Stimulated activated CD8-positive, alpha-beta memory T cell treated with anti-CD3 and anti-CD28 coated beads, Interleukin-7, amount 100 ng/mL, for 48 hours (primary cell): Measurements from ENCODE around the gene ISYNA1.

Experiments used
- DNase-seq, 2 donors: peaks; one replicate each; pipeline ENCODE4 v3.0.0-alpha.2; 2020; ENCODE audit warnings: low read depth in 1 of 2; ENCODE audit errors: extremely low read depth in 1 of 2

Gene ISYNA1

DNA sequence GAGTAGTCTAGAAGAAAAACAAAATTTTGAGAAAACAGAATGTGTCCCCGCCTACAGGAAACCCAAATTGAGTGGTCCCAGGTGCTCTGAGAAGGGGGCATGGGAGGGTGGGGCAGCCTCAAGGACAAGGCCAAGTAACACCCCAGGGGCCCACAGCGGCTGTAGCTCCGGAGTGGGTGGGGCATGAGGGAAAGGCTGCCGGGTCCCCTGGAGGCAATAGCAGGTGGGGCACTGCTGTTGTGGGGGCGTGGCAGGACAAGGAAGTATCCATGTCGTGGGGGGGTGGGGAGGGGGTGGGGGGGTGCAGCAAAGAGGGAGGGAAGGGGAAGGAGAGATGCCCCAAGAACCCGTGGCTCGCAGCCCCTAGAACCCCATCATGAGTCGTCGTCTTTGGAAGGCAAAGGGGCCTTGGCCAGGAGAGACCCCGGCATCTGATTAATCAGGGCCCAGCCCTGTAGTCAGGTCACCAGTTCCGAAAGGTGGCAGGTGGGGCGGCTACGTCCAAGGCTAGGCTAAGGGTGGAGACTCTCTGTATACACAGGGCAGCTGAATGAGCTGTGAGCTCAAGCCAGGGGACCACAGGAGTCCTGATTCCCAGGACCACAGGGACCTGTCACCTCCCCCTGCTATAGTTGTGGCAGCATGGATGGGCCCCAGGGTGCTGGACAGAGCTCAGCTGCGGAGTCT lies 7.5 kb upstream of the ISYNA1 start:
- DNase-seq, result no peak

DNA sequence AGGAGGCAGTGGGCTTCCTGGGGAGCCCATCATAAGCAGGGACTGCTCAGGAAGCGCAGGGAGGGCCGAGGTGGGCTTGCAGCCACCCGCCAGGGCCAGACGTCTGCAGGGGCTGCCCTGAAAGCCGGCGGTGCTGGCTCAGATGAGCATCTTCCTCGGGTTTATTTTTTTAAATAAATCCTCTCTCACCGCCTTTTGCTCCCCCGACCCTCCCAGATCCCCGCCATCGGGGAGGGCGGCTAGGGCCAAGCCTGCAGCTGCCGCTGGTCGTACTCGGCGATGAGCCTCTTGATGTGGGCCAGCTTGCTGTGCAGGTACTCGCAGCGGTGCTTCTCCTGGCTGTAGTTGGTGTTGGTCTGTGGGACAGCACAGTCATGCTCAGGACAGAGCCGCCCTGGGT lies 6.6 kb upstream of the ISYNA1 start:
- DNase-seq, result no peak

DNA sequence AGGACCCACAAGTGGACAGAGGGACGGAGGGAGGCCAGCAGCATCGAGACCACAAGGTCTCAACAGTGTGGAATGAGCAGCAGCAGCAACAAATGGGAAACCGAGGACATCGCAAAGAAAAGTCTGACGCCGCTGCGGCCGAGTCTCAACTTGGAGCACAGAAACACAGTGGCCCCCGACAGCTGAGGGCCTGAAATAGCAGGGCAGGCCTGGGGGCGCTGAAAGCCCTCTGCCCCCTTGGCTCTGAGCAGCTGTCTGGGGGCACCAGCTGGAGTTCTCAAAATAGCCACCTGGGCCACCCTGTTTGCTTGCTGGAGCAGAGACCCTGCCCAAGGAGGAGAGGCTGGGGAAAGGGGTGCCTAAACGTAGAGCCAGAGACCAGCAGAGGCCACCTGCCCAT lies 5.9 kb upstream of the ISYNA1 start:
- DNase-seq, result no peak

- DNase-seq, result no peak
Measured at GRCh38 chr19:18443406-18443805, 5.5 kb upstream of the ISYNA1 start.

DNA sequence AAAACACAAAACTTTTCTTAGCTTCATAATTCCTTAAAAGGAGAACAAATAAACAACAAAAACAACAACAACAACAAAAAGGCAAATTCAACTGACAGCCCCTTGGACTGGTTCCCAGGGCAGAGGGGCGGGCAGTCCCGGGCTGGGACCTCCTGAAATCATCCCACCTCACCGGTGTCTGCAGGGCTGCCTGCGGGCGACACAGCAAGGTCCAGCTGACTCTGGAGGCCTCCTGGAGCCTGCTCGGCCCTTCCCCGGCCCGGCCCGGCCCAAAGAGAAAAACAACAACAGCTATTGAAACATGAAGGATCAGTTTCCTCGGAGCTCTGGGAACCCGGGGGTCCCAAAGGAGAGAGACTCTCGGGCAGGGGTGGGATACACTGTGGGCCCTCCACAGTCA lies 5.0 kb upstream of the ISYNA1 start:
- DNase-seq, result no peak

GRCh38 chr19:18441804-18442788 lies 4.2 kb upstream of the ISYNA1 start:
- DNase-seq, result no peak

GRCh38 chr19:18440936-18441803 lies 3.2 kb upstream of the ISYNA1 start:
- DNase-seq, result no peak

DNA sequence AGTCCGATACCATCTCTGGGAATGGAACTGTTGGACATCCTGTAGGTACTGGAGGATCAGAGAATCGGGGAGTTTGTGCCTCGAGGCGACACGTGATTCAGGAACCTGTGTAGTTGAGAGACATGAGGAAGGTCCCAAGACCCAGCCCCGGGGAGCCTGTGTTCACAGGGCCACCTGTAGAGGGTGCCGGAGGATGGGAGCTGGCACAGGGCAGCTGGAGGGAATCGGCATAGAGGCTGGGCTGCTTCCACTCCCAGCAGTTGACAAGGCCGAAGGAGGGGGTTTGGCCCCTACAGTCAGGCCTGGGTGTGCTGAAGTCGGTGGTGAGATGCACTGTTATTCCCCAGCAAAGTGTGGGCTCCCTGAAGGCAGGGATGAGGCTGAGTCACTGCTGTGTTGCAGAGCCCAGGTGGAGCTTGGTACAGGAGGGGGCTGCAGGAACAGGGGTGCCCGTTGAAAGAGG lies 2.5 kb upstream of the ISYNA1 start:
- DNase-seq, result no peak

DNA sequence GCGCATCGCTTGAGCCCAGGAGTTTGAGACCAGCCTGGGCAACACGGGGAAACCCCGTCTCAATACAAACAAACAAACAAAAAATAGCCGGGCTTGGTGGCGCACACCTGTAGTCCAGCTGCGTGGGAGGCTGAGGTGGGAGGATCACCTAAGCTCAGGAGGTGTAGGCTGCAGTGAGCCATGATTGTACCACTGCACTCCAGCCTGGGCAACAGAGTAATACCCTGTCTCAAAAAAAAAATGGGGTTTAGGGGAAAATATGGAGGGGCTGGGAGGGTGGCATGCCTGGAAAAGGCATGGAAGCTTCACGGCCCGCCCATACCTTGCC lies 1.9 kb upstream of the ISYNA1 start:
- DNase-seq, result no peak

DNA sequence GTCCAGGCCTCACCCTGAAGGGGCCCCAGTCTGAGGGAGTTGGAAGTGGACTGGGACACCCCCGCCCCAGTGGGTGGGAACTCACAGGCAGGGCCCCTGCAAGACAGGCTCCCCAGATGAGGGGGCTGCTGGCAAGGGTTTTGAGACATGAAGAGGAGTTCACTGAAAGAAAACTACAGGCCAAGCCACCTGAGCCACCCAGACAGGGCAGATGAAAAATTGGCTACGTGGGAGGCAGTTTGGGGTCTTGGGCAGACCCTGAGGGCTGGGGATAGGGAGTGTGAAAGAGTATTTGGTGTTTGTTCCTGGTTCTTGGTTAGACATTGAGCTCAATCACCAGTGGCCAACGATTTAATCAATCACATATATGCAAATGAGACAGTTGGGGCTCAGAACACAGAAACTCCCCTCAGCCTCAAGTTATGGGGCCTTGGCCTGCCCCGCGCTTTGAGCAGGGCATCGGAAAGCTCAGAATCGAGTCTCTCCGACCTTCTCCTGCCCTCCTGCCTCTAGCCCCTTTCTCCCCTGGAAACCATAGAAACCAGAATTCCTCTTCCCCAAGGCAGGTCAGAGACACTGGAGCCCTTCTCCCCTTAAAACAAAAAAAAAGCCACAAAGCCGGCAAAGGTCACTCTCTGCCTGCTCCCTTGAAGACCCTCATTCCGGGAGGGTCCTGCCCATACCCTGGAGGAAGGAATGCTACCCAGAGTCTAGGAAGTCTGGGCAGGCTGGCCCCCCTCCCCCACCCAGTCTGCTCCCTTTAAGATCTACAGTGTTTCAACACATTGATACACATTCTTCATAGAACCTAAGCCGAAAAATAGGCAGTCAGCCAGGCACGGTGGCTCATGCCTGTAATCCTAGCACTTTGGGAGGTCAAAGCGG lies 1.3 kb upstream of the ISYNA1 start:
- DNase-seq, result no peak

DNA sequence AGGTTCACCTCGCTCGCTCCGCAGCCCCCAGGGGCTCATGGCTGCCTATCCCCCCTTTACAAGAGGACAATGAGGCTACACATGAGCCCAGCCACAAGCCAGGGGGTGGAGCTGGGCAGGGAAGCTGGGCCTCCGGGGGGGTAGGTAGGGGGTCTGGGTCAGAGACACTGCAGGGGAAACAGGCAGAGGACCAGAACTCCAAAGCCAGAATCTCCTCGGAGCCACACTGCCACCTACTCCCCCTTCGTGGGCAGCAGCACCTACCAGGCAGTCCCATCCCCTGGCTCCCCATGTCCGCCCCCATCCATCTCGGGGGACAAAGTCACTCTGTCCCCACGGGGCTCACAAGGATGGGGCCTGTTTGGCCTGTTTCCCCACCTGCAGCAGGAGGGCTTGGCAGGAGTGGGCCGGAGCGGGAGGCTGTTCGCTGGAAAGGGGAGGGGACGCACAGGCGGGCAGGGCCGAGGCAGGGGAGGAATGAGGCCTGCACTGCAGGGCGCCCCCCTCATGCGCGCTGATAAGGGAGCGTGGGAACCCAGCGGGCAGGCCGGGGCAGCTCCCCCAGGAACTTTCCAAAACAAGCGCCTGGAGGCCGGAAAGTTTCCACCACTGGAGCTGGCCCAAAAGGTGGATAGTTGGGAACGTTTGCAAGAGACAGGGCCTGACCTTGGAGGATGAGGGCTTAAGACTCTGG lies 545 bp upstream of the ISYNA1 start:
- no peak for DNase-seq

- DNase-seq, result peak; percentile 66 to 83
Measured at GRCh38 chr19:18436671-18437490, 1.1 kb downstream of the ISYNA1 start.

- no peak for DNase-seq
Measured at GRCh38 chr19:18435842-18436670, 1.9 kb downstream of the ISYNA1 start.

GRCh38 chr19:18435178-18435841 lies 2.6 kb downstream of the ISYNA1 start:
- no peak for DNase-seq

- no peak for DNase-seq
Measured at GRCh38 chr19:18434411-18435175, 3.3 kb downstream of the ISYNA1 start.

GRCh38 chr19:18433735-18434398 lies 4.1 kb downstream of the ISYNA1 start:
- DNase-seq, result no peak
